Tracheal epithelial cell (primary cell): ENCODE data around the gene ASTN1. TPM values are rescaled to one million over a fixed set of nuclear protein-coding genes. Genes with fewer than 3 reads are reported as not detected.

Experiments
- total RNA-seq: library from RNA; depleted of rRNA; stranded (reverse); fragments of >200 nt; gene quantifications from 2 replicates; pipeline ENCODE4 v1.2.1, GENCODE V29; 2014

Gene ASTN1
- total RNA-seq: under 0.01 TPM in 1 of 2 replicates, not detected in the other

DNA sequence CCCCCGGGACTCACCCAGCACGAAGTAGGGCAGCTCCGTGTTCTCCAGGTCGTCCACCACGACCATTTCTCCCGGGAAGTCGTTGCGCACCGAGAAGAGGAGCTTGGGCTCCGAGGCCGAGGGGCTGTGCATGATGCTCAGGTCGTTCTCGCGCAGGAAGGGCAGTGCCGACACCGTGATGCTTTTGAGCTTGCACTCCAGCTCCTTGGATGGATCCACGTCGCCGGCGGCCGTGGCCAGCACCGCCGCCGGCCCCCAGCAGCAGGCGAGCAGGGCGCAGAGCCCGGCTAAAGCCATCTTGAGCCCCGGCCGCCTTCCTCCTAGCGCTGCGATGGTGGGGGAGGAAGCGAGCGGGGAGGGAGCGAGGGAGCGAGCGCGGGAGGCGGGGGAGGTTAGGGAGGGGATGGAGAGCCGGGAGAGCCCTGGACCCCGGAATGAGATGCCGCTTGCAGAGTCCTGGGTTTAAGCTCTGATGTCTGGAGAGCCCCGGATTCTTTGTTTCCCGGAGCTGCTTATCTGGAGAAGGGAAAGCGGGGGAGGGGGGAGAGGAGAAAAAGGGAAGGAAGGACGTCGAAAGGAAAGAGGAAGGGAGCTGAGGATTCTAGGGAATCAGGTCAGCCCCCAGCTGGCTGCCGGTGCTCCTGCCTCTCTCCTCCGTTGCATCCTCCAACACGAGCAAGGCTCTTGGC lies at the start of gene ASTN1:
TSS of gene ASTN1 (minus strand) at position 333 of the 689 bp plus-strand sequence. CDS start at position 297, 36 bp downstream.

DNA sequence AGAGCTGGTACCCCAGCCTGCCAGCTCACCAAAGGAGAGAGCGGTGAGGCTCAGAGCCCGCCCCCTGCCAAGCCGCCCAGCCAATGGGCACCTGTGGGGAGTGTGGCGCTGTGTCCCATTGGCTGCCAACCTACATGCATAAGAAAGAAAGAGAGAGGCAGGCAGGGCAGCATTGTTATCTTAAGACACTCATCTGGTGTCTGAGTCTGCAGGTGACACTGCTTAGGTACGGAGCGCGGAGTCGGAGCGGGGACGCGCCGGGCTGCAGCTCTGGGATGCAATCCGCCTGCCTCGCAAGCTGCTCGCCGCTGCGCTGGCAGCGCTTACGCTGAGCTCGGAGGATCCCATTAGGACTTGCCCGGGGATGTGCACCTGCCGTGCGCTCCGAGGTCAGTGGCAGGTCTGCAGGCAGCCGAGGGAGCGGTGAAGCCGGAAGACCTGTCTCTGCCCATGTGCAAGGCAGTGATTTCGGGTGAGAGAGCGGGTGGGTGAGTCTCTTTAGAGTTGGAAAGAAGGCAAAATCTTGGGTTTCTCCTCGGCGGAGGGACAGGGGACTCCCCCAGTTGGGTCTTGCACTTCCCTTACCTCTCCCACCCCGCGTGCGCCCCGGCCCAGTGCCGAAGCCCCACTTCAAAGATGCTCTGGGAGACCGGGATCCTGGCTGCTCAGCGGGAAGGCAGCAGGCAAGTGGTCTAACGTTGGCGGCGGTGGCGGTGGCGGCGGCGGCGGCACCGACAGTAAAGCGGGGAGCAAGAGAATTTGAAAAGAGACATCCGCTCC lies 6.4 kb upstream of the ASTN1 start, which contains the start of gene BRINP2:
TSS of gene BRINP2 (plus strand) at position 203 of the 780 bp plus-strand sequence. CDS start 58,919 bp downstream, outside the sequence.

Other genes with a start within 250 kb of the ASTN1 start
- gene BRINP2, start 6.2 kb upstream of the ASTN1 start, total RNA-seq: not detected in 2 replicates